ENCODE results near the gene PAX8. TPM values are rescaled to one million over a fixed set of nuclear protein-coding genes. Genes with fewer than 3 reads are reported as not detected.

Gene PAX8
- total and polyA plus RNA-seq, 12 donors: 1.7 to 72.3 (median 11.6) TPM

DNA sequence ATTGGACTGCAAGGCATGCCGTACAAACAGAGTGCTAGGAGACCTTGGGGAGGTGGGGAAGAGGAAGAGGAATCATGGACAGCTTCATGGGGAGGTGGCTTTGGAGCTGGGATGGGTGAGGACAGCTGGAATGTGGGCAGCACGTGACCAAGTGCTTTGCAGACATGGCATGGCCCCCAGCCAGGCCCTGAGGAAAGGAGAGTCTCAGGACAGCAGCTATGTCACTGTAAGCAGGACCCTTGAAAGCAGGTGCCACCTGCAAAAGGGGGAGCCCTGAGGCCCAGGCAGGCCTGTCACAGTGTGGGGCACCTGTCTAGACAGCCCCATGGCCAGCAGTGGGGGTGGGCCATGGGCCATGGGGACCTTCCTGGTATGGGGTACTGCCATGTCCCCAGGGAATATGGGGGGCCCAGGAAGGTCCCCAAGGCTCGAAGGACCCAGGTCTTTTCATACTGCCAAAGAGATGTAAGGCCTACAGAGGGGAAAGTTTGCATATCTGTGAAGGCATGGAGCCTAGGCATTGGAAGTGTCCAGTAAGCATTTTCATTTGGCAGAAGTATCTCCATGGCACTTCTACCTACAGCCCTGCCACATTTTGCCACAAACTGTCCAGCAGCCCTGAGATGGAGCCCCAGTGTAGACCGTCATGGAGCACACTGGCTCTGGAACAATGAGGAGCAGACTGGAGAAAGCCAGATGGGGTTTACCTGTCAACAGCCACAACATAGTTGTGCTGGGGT is 9.9 kb downstream of the PAX8 start:
- Histone ChIP-seq H3K4me1 (replicated peaks in 1 of 2) (no peaks in the 10 kb centered on the region), H3K4me3 (no peak overlapping the region), H3K9me3 (replicated peaks in 1 of 3) (no peaks in the 10 kb centered on the region), H3K27ac (no peak overlapping the region), H3K36me3 (replicated peaks in 1 of 2) (no peaks in the 10 kb centered on the region), H3K27me3 (peaks cover 26% of the 10 kb centered on the region)
- intact Hi-C loops (cut with DNase I): no loop called here
- TF ChIP-seq, protein P1, sequence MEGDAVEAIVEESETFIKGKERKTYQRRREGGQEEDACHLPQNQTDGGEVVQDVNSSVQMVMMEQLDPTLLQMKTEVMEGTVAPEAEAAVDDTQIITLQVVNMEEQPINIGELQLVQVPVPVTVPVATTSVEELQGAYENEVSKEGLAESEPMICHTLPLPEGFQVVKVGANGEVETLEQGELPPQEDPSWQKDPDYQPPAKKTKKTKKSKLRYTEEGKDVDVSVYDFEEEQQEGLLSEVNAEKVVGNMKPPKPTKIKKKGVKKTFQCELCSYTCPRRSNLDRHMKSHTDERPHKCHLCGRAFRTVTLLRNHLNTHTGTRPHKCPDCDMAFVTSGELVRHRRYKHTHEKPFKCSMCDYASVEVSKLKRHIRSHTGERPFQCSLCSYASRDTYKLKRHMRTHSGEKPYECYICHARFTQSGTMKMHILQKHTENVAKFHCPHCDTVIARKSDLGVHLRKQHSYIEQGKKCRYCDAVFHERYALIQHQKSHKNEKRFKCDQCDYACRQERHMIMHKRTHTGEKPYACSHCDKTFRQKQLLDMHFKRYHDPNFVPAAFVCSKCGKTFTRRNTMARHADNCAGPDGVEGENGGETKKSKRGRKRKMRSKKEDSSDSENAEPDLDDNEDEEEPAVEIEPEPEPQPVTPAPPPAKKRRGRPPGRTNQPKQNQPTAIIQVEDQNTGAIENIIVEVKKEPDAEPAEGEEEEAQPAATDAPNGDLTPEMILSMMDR (IDR thresholded peaks at IDR 0.05): no peak
- no peak for TF ChIP-seq POLR2A (IDR thresholded peaks at IDR 0.05)
- no peak for DNase-seq
- WGBS, 4 donors: 87 to 94% (median 91%) methylated on average over 3 to 4 of the region's 4 CpGs

DNA sequence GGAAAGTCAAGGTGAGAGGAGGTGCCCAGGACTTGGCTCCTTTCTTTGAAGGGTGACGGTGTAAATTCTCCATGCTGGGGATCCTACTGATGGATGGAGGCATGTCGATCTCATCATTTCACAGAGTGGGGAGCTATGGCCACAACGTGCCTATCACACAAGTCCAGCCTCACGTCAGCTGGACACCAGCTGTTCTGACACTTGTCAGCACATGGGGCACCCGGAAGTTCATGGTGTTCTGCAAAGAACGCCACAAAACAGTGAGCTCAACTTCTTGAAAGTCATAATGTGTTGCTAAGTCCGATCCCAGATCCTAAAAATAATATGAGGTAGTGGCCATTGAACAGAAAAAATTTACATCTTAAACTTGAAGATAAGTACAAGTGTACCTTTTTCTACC is 12.3 kb downstream of the PAX8 start:
- no peak for DNase-seq

DNA sequence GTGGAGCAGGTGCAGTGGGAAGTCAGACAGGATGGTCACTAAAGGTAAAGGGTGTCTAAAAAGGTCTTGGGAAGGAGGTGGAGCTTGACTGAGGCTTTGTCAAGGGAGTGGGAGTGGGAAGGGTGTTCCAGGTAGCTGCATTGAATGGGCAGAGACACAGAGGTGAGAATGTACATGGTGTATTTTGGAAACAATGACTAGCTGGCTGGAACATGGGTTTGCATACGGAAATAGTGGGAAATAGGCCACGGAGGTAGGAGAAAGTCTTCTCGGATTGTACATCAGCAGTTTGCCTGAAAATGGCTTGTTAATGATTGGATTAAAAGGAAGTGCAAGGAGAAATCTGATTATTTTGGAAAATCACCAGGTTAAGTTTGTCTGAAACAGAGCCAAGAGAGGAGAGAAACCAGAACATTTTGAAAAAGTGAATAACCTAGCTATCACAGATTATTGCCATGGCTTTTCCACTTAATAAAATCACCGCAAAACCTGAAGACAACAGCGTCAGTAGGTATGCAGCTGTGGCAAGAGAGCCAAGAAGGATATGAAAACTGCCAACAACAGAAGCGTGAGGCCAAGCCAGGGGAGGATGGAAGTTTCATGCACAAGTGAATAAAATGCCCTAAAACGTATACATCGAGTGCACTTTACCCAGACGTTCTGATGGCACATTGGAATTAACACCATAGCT is 13.9 kb downstream of the PAX8 start:
- H3K4me1 ChIP-seq (replicated peaks in 1 of 2): no peaks in the 10 kb centered on the region
- no peaks in the 10 kb centered on the region for H3K9me3 ChIP-seq (replicated peaks in 1 of 3)
- TF ChIP-seq, protein P1 (IDR thresholded peaks at IDR 0.05): no peak
- no peak for TF ChIP-seq POLR2A (IDR thresholded peaks at IDR 0.05)
- DNase-seq: no peak
- no peaks in the 10 kb centered on the region for H3K27me3 ChIP-seq
- no peaks in the 10 kb centered on the region for H3K36me3 ChIP-seq (replicated peaks in 1 of 2)
- no peak overlapping the region for H3K4me3 ChIP-seq
- no peak overlapping the region for H3K27ac ChIP-seq
- intact Hi-C loops (cut with DNase I): no loop called here
- 68 to 83% (median 76%) methylated on average over 9 of the region's 9 CpGs for WGBS, 4 donors

More for the DNA sequence above, 12.3 kb downstream of the PAX8 start:
- Histone ChIP-seq H3K9me3 (replicated peaks in 1 of 3) (no peaks in the 10 kb centered on the region), H3K27me3 (peaks cover 8% of the 10 kb centered on the region), H3K4me1 (replicated peaks in 1 of 2) (no peaks in the 10 kb centered on the region), H3K4me3 (no peak overlapping the region), H3K36me3 (replicated peaks in 1 of 2) (no peaks in the 10 kb centered on the region), H3K27ac (no peak overlapping the region)
- WGBS, 4 donors: 79 to 95% (median 80%) methylated on average over 7 of the region's 7 CpGs
- TF ChIP-seq, protein P1 (IDR thresholded peaks at IDR 0.05): no peak
- TF ChIP-seq POLR2A (IDR thresholded peaks at IDR 0.05): no peak
- intact Hi-C loops (cut with DNase I): no loop called here

DNA sequence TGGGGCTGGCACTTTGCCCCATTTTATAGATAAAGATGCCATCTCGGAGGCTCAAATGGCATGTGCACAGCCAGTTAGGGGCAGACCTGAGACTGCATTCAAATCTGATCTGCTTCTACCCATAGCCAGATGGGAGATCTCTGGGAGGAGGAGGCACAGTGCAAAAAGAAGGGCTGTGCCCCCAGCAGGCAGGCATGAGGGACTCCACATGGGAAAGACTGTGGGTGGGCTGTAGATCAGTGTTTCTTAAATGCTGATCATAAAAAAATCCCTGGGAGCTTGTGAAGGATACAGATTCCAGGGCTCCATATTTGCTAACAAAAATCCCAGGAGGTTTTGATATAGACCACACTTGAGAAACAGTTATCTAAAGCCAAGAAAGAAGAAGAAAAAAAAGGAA is 15.2 kb downstream of the PAX8 start:
- no peaks in the 10 kb centered on the region for H3K4me1 ChIP-seq (replicated peaks in 1 of 2)
- TF ChIP-seq POLR2A (IDR thresholded peaks at IDR 0.05): no peak
- H3K36me3 ChIP-seq (replicated peaks in 1 of 2): no peaks in the 10 kb centered on the region
- H3K27me3 ChIP-seq: no peaks in the 10 kb centered on the region
- no peak overlapping the region for H3K27ac ChIP-seq
- intact Hi-C loops (cut with DNase I): no loop called here
- no peaks in the 10 kb centered on the region for H3K9me3 ChIP-seq (replicated peaks in 1 of 3)
- no peak overlapping the region for H3K4me3 ChIP-seq
- WGBS, 4 donors: 37 to 71% (median 42%) methylated on average over 1 of the region's 1 CpG
- peak in 1 of 7 donors; percentile 33 for DNase-seq

Data from adrenal gland (tissue), 12 donors.